ENCODE results near the gene UBE2QL1. TPM values are rescaled to one million over a fixed set of nuclear protein-coding genes. Genes with fewer than 3 reads are reported as not detected.
"Not testable (repeated sequence)": the region's sequence is repeated elsewhere in the genome, so short reads cannot be mapped to it uniquely, and the experiment has no call there.

Gene UBE2QL1
- total and polyA plus RNA-seq, 2 of the 8 experiments (the other 6 are each of a cell fraction or from before 2014, with no cell fraction given), result 0.43 to 0.65 TPM

GRCh38 chr5:6515812-6516211, 67.2 kb downstream of the UBE2QL1 start:
- H3K56ac ChIP-seq (replicated peaks; ENCODE audit: insufficient read length, low read depth, low read length); H2BK15ac ChIP-seq (ENCODE audit: low read length); H2AFZ ChIP-seq (ENCODE audit: low read length); H2BK5ac ChIP-seq (ENCODE audit: low read depth, low read length); H3K79me2 ChIP-seq (ENCODE audit: control insufficient read depth in 1 of 2, insufficient read depth in 2 of 2, low read length in 2 of 2); H2AK5ac ChIP-seq (ENCODE audit: low read depth, low read length); H2BK120ac ChIP-seq (replicated peaks; ENCODE audit: low read depth, low read length); H3K23me2 ChIP-seq (ENCODE audit: low read depth, low read length); H3K14ac ChIP-seq (ENCODE audit: insufficient read length); H4K5ac ChIP-seq (ENCODE audit: insufficient read length, low read depth, low read length); DNase-seq (ENCODE audit: low read depth in 1 of 2, low spot score in 2 of 2); H3K23ac ChIP-seq (ENCODE audit: insufficient read length); H3K9me3 ChIP-seq (ENCODE audit: insufficient read depth in 2 of 2, low read depth in 1 of 2, low read length in 1 of 2); H3K4ac ChIP-seq (replicated peaks; ENCODE audit: insufficient read length, low read depth, low read length); H3K27ac ChIP-seq (ENCODE audit: low read depth, low read length); H3K4me3 ChIP-seq (ENCODE audit: extremely low read depth in 1 of 4, insufficient read depth in 2 of 4, low read depth in 3 of 4, low read length in 4 of 4); H3K27me3 ChIP-seq (replicated peaks in 1 of 4; ENCODE audit: control insufficient read depth in 3 of 4, extremely low read depth in 1 of 4, insufficient read depth in 3 of 4, low read length in 3 of 4); H2BK20ac ChIP-seq (ENCODE audit: low read length); H4K91ac ChIP-seq (replicated peaks; ENCODE audit: insufficient read length, low read length); H4K20me1 ChIP-seq (replicated peaks in 1 of 2; ENCODE audit: control insufficient read depth in 1 of 2, insufficient read depth in 2 of 2, low read length in 2 of 2); H4K8ac ChIP-seq (ENCODE audit: extremely low read depth, insufficient read depth, low read length); H3K79me1 ChIP-seq (ENCODE audit: low read depth, low read length); FAIRE-seq; POLR2A ChIA-PET (ENCODE audit: partially characterized antibody); H3K4me2 ChIP-seq (ENCODE audit: insufficient read depth in 1 of 2, low read depth in 2 of 2, low read length in 2 of 2); CTCF ChIA-PET (ENCODE audit: partially characterized antibody); H3K9ac ChIP-seq (replicated peaks in 1 of 4; ENCODE audit: extremely low read depth in 1 of 4, low read depth in 3 of 4, low read length in 3 of 4); H3K4me1 ChIP-seq (replicated peaks in 1 of 4; ENCODE audit: control insufficient read depth in 3 of 4, insufficient read depth in 4 of 4, low read length in 3 of 4); H3K18ac ChIP-seq (ENCODE audit: extremely low read depth, low read length); H3K36me3 ChIP-seq (ENCODE audit: control insufficient read depth in 2 of 4, insufficient read depth in 4 of 4, low read length in 3 of 4); H2BK12ac ChIP-seq (ENCODE audit: low read depth, low read length): not testable (repeated sequence)
- WGBS, 2 experiments (ENCODE audit: extremely low coverage in 1 of 2, insufficient coverage in 1 of 2, insufficient read length in 1 of 2, insufficient replicate concordance in 2 of 2, low coverage in 1 of 2, low lambda C conversion rate in 2 of 2, missing lambda C conversion rate in 1 of 2), result 91% methylated on average over 5 of the region's 5 CpGs; no CpG with 5 or more reads in 1 of the 2 experiments

Data from H1 (cell line).